ENCODE data around the gene ANKRD40CL. TPM values are rescaled to one million over a fixed set of nuclear protein-coding genes. Genes with fewer than 3 reads are reported as not detected.

ANKRD40CL gene
- total RNA-seq, 1 experiment from 2014 or later, result not detected

DNA sequence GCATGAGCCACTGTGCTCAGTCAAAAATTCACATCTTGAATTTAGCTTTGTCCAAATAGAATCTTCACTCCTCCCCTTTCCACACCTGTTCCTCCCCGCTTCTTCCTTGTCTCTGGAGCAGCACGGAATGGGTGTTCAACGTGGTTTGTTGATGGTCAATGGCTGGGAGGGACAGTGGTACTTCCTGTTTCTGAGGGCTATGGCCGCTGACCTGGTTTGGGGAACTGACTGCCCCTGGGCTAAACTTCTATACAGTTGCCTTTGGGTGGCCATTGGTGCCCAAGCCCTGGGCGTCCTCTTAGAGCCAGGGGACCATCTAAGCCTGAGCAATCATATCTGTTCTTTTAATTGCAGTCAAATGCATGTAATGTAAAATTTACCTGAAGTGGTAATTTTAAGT lies 49.0 kb upstream of the ANKRD40CL start:
- Histone ChIP-seq H3K27ac (ENCODE audit: insufficient read length, low read depth, low read length) (no peak overlapping the region), H3K79me2 (ENCODE audit: insufficient read depth, low read length) (no peaks in the 10 kb centered on the region), H2BK12ac (ENCODE audit: insufficient read length, low read depth, low read length) (no peak overlapping the region), H4K8ac (replicated peaks; ENCODE audit: insufficient read length, low read depth, low read length) (no peak overlapping the region), H2BK5ac (ENCODE audit: insufficient read length, low read length) (no peak overlapping the region), H3K4me1 (ENCODE audit: insufficient read depth, low read length) (no peaks in the 10 kb centered on the region), H3T11ph (ENCODE audit: low read length) (no peak overlapping the region), H2BK120ac (ENCODE audit: low read depth, low read length, poor library complexity, severe bottlenecking) (no peak overlapping the region), H3K23me2 (ENCODE audit: insufficient read length, low read depth, low read length, poor library complexity, severe bottlenecking) (no peaks in the 10 kb centered on the region), H4K5ac (ENCODE audit: insufficient read length, low read depth, low read length) (no peak overlapping the region), H3K14ac (ENCODE audit: insufficient read depth, low read length) (no peak overlapping the region), H2AFZ (ENCODE audit: low read length) (no peak overlapping the region), H3K27me3 (ENCODE audit: insufficient read depth, low read length) (no peaks in the 10 kb centered on the region), H3K18ac (ENCODE audit: insufficient read length, low read depth, low read length) (no peak overlapping the region), H2BK20ac (ENCODE audit: low read depth, low read length, poor library complexity, severe bottlenecking) (no peak overlapping the region), H2AK5ac (ENCODE audit: insufficient read length, low read length) (no peak overlapping the region), H3K56ac (ENCODE audit: insufficient read length, low read depth, low read length) (no peak overlapping the region), H3K23ac (ENCODE audit: insufficient read length, low read depth, low read length) (no peak overlapping the region), H2BK15ac (ENCODE audit: low read depth, low read length) (no peak overlapping the region), H4K91ac (ENCODE audit: insufficient read length, low read depth, low read length) (no peak overlapping the region), H4K20me1 (ENCODE audit: control insufficient read depth, insufficient read depth, insufficient read length) (no peaks in the 10 kb centered on the region), H3K4ac (ENCODE audit: low read depth, low read length) (no peak overlapping the region), H3K4me2 (ENCODE audit: insufficient read depth, insufficient read length, low read length) (no peak overlapping the region), H3K9me3 (ENCODE audit: control insufficient read depth, low read depth, low read length) (no peaks in the 10 kb centered on the region), H3K79me1 (ENCODE audit: insufficient read depth, low read depth, low read length, poor library complexity, severe bottlenecking) (no peaks in the 10 kb centered on the region), H3K9ac (ENCODE audit: extremely low read depth, insufficient read length, low read length) (no peak overlapping the region)
- DNase-seq, result no peak
- TF ChIP-seq, protein P1, sequence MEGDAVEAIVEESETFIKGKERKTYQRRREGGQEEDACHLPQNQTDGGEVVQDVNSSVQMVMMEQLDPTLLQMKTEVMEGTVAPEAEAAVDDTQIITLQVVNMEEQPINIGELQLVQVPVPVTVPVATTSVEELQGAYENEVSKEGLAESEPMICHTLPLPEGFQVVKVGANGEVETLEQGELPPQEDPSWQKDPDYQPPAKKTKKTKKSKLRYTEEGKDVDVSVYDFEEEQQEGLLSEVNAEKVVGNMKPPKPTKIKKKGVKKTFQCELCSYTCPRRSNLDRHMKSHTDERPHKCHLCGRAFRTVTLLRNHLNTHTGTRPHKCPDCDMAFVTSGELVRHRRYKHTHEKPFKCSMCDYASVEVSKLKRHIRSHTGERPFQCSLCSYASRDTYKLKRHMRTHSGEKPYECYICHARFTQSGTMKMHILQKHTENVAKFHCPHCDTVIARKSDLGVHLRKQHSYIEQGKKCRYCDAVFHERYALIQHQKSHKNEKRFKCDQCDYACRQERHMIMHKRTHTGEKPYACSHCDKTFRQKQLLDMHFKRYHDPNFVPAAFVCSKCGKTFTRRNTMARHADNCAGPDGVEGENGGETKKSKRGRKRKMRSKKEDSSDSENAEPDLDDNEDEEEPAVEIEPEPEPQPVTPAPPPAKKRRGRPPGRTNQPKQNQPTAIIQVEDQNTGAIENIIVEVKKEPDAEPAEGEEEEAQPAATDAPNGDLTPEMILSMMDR (conservative IDR thresholded peaks at IDR 0.05), result no peak
- Mint-ChIP-seq H3K27me3 (ENCODE audit: low read depth) (peaks cover 5% of the 10 kb centered on the region; the same call in 1 of the 2 replicates), H3K27ac (no peak overlapping the region), H3K36me3 (ENCODE audit: insufficient read depth in 1 of 3, low read depth in 3 of 3) (no peaks in the 10 kb centered on the region), H3K4me3 (no peak overlapping the region), H3K9me3 (no peaks in the 10 kb centered on the region), H3K4me1 (peaks cover 8% of the 10 kb centered on the region in 2 experiments)
- WGBS (ENCODE audit: extremely low coverage, insufficient read length, low lambda C conversion rate), result no CpG with 5 or more reads among the region's 5 CpGs

Measured in H9 (cell line).